Stimulated activated CD4-positive, alpha-beta T cell treated with anti-CD3 and anti-CD28 coated beads, TNF-alpha, amount 100 ng/mL, for 4 hours (primary cell): ENCODE results near the gene SORCS3.

Source experiments
- DNase-seq, 3 experiments: peaks; one replicate each; pipeline ENCODE4 v3.0.0-alpha.2; 2020; ENCODE audit warnings: low read depth in 3 of 3

Gene SORCS3

DNA sequence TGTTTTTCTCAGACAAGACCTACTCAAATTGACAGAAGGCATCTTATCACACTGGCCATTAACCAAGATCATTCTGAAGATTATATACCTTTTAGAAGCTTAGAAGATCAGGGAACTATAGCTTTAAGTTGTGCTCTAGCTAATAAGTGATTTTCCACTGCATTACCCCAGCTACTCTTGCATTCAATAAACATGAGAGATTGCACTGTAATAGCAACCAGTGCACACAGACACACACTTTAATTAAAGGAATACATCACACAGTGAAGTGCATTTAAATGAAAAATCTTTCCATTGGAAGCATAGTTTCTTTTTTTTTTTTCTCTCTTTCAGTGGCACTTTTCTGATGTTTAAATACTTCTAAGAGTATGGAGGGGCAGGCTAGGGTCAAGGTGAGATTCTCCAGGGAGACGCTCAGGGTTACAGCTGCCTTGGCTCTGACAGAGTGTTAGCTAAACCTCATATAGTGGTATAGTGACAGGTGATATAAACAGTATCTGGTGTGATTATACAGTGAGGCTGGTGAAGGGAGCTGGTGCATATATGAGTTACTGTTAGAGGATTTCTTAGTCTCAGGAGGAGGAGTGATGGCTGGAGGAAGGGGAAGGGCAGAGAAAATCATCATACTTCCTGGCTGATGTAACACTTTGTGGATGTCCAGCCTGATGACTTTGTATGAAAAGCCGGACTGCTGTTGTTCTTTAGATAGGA is 369.5 kb downstream of the SORCS3 start:
- DNase-seq: no peak

DNA sequence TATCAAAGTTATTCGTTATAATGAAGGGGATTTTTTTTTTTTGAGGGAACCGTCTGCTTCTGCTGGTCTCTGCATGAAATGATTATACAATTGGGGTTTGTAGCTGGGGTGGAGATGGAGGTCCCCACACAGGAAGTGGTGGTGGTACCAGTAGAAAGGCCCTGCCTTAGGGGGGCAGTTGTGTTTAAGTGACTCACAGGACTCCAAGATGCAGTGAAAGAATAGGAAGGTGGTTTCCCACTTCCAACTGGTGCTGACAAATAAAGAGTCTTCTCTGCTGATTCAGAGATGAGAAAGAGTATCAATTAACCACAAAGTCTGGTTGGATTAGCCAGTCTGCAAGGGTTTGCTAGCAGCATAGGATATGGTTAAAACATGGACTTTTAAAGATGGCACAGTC is 376.0 kb downstream of the SORCS3 start:
- DNase-seq: no peak

DNA sequence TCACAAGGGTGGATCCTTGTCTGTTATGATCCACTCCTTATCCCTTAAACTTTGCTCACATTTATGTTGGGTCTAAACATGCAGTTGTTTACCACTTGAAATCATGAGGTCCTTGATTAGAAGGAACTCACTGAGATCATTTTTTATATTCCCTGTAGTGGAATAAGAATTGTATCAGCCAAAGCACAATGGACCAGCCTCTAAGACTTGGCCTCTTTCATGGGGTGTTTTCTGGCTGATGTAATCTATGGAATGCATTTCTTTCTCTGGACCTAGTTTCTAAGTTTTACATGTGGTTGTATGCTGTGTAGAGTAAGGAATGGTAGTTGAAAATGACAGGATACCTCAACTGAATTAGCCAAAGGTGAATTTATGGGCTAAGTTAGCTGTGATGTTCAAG is 376.6 kb downstream of the SORCS3 start:
- DNase-seq: no peak

GRCh38 chr10:105023211-105024111 is 382.4 kb downstream of the SORCS3 start:
- no peak for DNase-seq

- no peak for DNase-seq
Measured at GRCh38 chr10:105024184-105024583, 383.1 kb downstream of the SORCS3 start.

DNA sequence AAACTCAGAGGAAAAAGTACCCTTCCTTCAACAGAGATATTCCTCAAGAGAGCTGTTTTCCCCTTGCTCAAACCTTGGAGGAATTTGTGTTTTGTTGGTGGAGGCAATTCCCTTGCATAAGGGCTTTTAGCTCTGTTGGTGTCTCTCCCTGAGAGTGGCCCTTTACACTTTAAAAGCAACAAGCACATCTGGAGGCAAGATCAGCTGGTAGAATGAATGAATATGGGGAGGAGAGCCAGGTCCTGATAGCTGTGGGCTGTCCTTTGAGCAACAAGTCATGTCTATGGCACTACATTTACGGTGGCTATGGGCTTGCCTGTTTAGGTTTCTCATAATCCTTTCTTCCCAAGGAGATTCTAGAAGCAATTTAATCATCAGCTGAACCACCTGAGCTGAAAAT is 384.0 kb downstream of the SORCS3 start:
- no peak for DNase-seq

DNA sequence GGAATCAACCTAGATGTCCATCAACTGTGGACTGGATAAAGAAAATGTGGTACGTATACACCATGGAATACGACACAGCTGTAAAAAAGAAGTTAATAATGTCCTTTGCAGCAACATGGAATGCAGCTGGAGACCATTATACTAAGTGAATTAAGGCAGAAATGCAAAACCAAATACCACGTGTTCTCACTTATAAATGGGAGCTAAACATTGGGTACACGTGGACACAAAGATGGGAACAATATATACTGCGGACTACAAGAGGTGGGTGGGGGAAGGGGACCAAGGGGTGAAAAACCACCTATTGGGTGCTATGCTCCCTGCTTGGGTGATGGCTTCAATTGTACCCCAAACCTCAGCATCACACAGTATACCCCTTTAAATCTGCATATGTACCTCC is 385.5 kb downstream of the SORCS3 start:
- DNase-seq: no peak

DNA sequence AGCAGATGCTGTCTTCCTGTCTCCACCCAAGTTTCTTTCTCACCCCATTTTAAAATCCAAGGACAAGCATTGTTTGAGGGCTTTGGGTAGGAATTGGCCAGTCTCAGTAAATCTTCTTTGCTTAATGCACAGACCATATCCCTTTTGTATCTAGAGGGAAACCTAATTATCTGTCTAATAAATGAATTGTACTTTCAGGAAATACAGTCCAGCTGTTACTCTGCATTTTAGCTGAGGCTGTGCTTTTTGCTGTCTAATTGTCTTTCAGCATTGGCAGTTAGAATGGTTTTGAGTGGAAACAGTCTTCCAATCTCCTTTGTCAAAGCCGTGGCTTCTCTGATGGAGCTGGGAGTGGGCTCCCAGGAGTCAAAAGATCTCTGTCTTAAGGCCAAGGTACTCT is 388.2 kb downstream of the SORCS3 start:
- DNase-seq: no peak

DNA sequence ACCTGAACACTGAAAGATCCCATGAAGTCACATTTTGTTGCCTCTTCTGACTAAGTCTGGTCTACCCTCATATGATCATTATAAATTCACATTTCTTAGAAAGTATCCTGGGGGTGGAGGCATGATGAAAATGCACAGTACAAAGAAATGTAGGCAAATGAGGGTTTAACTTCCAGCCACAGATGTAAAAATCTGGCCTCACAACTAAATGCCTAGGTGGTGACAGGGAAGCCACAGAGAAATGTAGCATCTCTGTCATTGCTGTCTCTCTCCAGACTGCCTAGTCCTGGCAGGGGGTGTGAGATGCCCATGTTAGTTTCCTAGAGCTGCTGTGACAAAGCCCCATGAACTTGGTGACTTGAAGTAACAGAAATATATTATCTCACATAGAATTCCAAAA is 395.9 kb downstream of the SORCS3 start:
- DNase-seq: no peak

GRCh38 chr10:105041956-105042355 is 400.9 kb downstream of the SORCS3 start:
- DNase-seq: no peak

DNA sequence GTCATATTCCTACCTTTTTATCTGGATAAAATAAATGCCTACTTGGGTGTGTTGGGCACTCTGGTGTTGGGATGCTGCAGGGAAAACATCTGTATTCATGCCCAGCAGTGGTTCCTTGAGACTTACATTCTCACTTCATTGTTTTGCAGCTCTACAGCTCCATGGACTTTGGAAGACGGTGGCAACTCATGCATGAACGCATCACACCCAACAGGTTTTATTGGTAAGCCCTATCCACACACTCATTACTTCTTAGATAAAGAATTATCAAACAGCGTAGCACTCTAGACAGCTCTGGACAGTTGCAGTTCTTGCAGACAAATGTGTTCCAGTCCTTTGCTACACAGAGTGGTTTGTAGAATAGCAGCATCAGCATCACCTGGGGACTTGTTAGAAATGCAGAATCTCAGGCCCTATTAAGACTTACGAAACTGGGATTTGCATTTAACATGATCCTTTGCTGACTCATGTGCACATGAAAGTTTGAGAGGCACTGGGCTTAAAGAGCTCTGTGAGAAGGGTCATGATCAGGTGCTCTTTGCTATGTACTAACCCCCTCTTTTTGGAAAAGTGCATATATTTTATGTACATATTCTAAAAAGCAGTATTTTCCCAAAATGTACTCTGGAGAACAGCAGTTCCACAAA is 401.9 kb downstream of the SORCS3 start:
- no peak for DNase-seq

- DNase-seq: no peak
Measured at GRCh38 chr10:105044902-105045301, 403.8 kb downstream of the SORCS3 start.

DNA sequence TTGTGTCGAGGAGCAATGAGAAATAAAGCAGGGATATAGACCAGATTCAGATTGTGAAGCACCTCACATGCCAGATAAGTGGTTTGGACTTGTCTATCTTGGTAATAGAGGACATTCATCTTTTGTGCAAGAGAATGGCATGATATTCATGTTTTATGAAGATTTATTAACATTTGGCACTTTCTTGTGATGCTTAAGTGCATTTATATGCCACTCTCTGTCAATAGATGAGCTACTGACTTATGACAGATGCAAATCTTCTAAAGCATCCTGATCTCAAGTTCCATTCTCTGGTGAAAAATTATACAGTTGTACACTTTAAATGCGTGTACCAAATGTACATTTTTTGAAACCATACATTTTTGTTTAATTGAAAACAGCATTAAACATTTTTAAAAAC is 415.3 kb downstream of the SORCS3 start:
- DNase-seq: no peak

GRCh38 chr10:105062951-105063350 is 421.9 kb downstream of the SORCS3 start:
- DNase-seq: no peak

- DNase-seq: no peak
Measured at GRCh38 chr10:105063796-105064195, 422.7 kb downstream of the SORCS3 start.

DNA sequence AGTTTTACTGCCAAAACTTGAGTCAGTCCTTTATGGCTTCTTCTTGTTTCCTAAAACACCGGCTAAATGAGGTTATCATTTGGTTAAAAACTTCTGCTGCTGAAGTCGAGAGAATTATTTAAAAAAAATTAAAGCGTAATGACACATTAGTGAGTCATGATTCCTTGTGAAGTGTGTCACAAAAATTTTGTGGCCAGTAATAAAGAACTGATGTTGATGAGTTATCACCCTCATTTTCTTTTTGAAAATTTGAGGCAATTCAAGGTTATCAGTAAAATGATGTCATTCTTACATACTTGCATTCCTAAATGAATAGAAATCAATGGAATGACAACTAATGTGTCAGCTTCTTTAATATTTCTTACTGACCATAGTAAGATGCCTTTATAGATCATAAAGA is 427.4 kb downstream of the SORCS3 start:
- no peak for DNase-seq

DNA sequence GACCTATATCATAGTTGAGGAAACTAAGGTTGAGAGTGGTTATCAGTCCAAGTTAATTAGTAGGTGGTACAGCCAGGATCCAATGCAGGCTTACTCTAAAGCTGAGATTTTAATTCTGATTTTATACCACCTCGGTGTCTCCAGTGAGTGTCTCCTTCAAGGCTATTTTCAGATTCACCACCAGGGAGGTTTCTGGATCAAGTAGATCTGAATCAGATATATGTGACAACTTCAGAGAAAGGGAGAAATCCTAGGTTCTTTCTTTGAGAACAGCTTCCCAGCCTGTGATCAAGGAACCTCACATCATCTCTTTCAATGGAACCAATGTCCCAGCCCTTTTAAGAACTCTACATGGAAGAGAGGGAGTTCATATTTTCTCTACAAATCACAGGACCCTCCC is 429.2 kb downstream of the SORCS3 start:
- no peak for DNase-seq

DNA sequence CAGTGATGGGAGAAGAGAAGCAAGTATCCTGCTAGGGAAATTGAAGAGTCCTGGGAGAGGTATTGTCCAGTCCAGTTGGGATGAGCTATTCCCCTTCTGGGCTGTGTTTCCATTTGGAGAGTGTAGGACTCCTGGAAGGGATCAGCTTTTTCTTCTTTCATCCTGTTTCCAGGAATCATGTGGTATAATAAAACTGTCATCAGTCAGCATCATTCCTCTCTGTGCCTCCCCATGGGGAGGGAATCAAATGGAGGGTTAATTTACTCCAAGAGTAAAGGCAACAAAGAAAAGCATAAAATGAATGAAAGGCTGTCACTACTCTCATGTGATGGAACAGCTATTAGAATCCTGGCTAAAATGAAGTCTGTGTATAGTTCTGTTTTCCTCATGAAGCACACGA is 429.9 kb downstream of the SORCS3 start:
- DNase-seq: no peak

GRCh38 chr10:105071980-105072379 is 430.9 kb downstream of the SORCS3 start:
- no peak for DNase-seq

GRCh38 chr10:105073999-105074398 is 432.9 kb downstream of the SORCS3 start:
- DNase-seq: no peak

- no peak for DNase-seq
Measured at GRCh38 chr10:105075031-105075430, 433.9 kb downstream of the SORCS3 start.

- no peak for DNase-seq
Measured at GRCh38 chr10:105085980-105086379, 444.9 kb downstream of the SORCS3 start.

- DNase-seq: no peak
Measured at GRCh38 chr10:105094048-105094447, 453.0 kb downstream of the SORCS3 start.
